ENCODE results near the gene MAP3K8.

GRCh38 chr10:30439931-30440330 is 5.9 kb downstream of the MAP3K8 start:
- TF ChIP-seq CTCF (IDR thresholded peaks at IDR 0.05), result no peak
- peak; percentile 51 for TF ChIP-seq POLR2AphosphoS5 (IDR thresholded peaks at IDR 0.05)
- TF ChIP-seq POLR2A (IDR thresholded peaks at IDR 0.05), result no peak

Data from gastroesophageal sphincter (tissue), 3 donors.